HUDEP-2 (cell line): Measurements from ENCODE around the gene HHLA2.

Experiments
- DNase-seq, 76 experiments: peaks; one replicate each; lab custom pipeline; 2025; ENCODE audit not compliant: unreplicated experiment in 76 of 76; lab: John Stamatoyannopoulos, UW

The HHLA2 gene

GRCh38 chr3:108412121-108412750, 115.9 kb downstream of the HHLA2 start:
- no peak for DNase-seq

- no peak for DNase-seq
Observed at GRCh38 chr3:108414007-108414406, 117.7 kb downstream of the HHLA2 start.

- DNase-seq: no peak
Observed at GRCh38 chr3:108415661-108416060, 119.3 kb downstream of the HHLA2 start.

- no peak for DNase-seq
Observed at GRCh38 chr3:108416111-108416869, 119.9 kb downstream of the HHLA2 start.

GRCh38 chr3:108420926-108421325, 124.6 kb downstream of the HHLA2 start:
- peak in 14 of 76 experiments; percentile 2 to 58 (median 10) for DNase-seq
